K562 (cell line): ENCODE data around the gene CAPN12. TPM values are rescaled to one million over a fixed set of nuclear protein-coding genes. Genes with fewer than 3 reads are reported as not detected.

Source experiments
- ATAC-seq: fragments of 200-7000 bp; cut with Tn5 transposase; 3 replicates; pipeline ENCODE4 v1.9.1; 2020; ENCODE audit warnings: moderate library complexity
- BruUV-seq: library from RNA; stranded (reverse); fragments of 400-500 nt; replicated peaks from 2 replicates; lab custom pipeline; 2021; lab: Mats Ljungman, UMichigan
- CTCF ChIA-PET: fragments of 300-600 bp; formaldehyde crosslinking; extraction: SDS; loops from one replicate; lab custom pipeline; 2021; ENCODE audit warnings: low intra/inter-chr PET ratio; lab: Yijun Ruan, JAX
- POLR2A ChIA-PET: fragments of 300-600, 350-650 bp; sonication (Branson Sonifier 250); formaldehyde crosslinking; extraction: SDS; loops from one replicate; lab custom pipeline; 2021; ENCODE audit warnings: antibody characterized with exemption, inconsistent platforms; lab: Yijun Ruan, JAX
- DNase-seq, 4 experiments: peaks; one replicate each; pipeline versions ENCODE4 v3.0.0 to v3.0.0-alpha.2; 2011 to 2018; ENCODE audit warnings: low spot score in 3 of 4, mixed read lengths in 3 of 4; ENCODE audit errors: extremely low read depth in 1 of 4
- FAIRE-seq: peaks from 2 replicates; lab custom pipeline; 2011; peaks lifted over from hg19 to GRCh38; lab: Jason Lieb, UNC
- H2AFZ ChIP-seq: 2 replicates; pipeline ENCODE4 v1.6.0; 2011; ENCODE audit warnings: low read depth, low read length, control low read depth, inconsistent platforms
- H3K27ac ChIP-seq: fragments of 200-600 bp; 3 replicates; pipeline ENCODE4 v1.8.0; 2011; ENCODE audit warnings: low read depth, mild to moderate bottlenecking, control low read depth, inconsistent platforms, low read length, moderate library complexity, mixed read lengths; ENCODE audit errors: extremely low read depth
- H3K27me3 ChIP-seq, 2 experiments: fragments of 300-600 bp in 1 of 2; 2 replicates in 1 of 2; 3 replicates in 1 of 2; pipeline versions ENCODE4 v1.6.0 to v1.8.0; 2011; ENCODE audit warnings: inconsistent platforms in 2 of 2, low read length in 2 of 2, mild to moderate bottlenecking in 1 of 2, mixed read lengths in 1 of 2, moderate library complexity in 1 of 2; ENCODE audit not compliant: control insufficient read depth in 2 of 2, insufficient read depth in 2 of 2
- H3K36me3 ChIP-seq: fragments of 300-600 bp; 3 replicates; pipeline ENCODE4 v1.8.0; 2011; ENCODE audit warnings: mild to moderate bottlenecking, low read length, inconsistent platforms; ENCODE audit not compliant: control insufficient read depth, insufficient read depth
- H3K4me1 ChIP-seq, 2 experiments: fragments of 200-600 bp in 1 of 2; replicated peaks in 1 of 2; 2 replicates in 1 of 2; 3 replicates in 1 of 2; pipeline versions ENCODE4 v1.5.1 to v1.8.0; 2011; ENCODE audit warnings: inconsistent platforms in 2 of 2, low read length in 2 of 2, mild to moderate bottlenecking in 1 of 2, mixed read lengths in 1 of 2, moderate library complexity in 1 of 2; ENCODE audit not compliant: control insufficient read depth in 2 of 2, insufficient read depth in 2 of 2
- H3K4me2 ChIP-seq: 2 replicates; pipeline ENCODE4 v1.6.1; 2011; ENCODE audit warnings: low read length, control low read depth, inconsistent platforms, mixed read lengths; ENCODE audit not compliant: insufficient read depth
- H3K4me3 ChIP-seq: fragments of 200-600 bp; sonication (generic), shearing (Covaris generic); 2 replicates; pipeline ENCODE4 v1.5.1; 2016; ENCODE audit warnings: control low read depth, inconsistent platforms
- H3K79me2 ChIP-seq: fragments of 200-600 bp; 3 replicates; pipeline ENCODE4 v1.8.0; 2011; ENCODE audit warnings: low read length, inconsistent platforms; ENCODE audit not compliant: control insufficient read depth, insufficient read depth
- H3K9ac ChIP-seq, 2 experiments: 2 replicates each; pipeline versions ENCODE4 v1.6.0 to v1.6.1; 2011; ENCODE audit warnings: low read depth in 2 of 2, low read length in 2 of 2, control low read depth in 1 of 2, inconsistent platforms in 1 of 2, mild to moderate bottlenecking in 1 of 2, mixed read lengths in 1 of 2; ENCODE audit not compliant: insufficient read depth in 1 of 2
- H3K9me1 ChIP-seq: one replicate; pipeline ENCODE4 v1.6.0; 2011; ENCODE audit warnings: inconsistent platforms, mild to moderate bottlenecking, low read length, moderate library complexity; ENCODE audit not compliant: control insufficient read depth, insufficient read depth
- H3K9me3 ChIP-seq: replicated peaks from 2 replicates; pipeline ENCODE4 v1.5.1; 2011; ENCODE audit warnings: low read depth, low read length, inconsistent platforms; ENCODE audit not compliant: control insufficient read depth, insufficient read depth
- H4K20me1 ChIP-seq: replicated peaks from 2 replicates; pipeline ENCODE4 v1.6.1; 2011; ENCODE audit warnings: low read length, inconsistent platforms, mixed read lengths; ENCODE audit not compliant: control insufficient read depth, insufficient read depth
- CBX2 ChIP-seq: fragments of 200-600 bp; sonication (generic); IDR thresholded peaks from one replicate; pipeline ENCODE4 v1.6.1; 2012; ENCODE audit warnings: mild to moderate bottlenecking, low read length, inconsistent platforms; ENCODE audit not compliant: insufficient read depth, poor library complexity, severe bottlenecking
- ETV6 ChIP-seq, 3 experiments: fragments of 150-350 bp in 1 of 3; sonication (generic) in 1 of 3; formaldehyde crosslinking in 1 of 3; IDR thresholded peaks; 2 replicates each; pipeline versions ENCODE4 v1.6.1 to v1.8.0; 2014 to 2022; ENCODE audit warnings: borderline replicate concordance in 2 of 3, low read depth in 2 of 3, antibody characterized with exemption in 1 of 3, low read length in 1 of 3, mild to moderate bottlenecking in 1 of 3, missing genetic modification reagents in 1 of 3
- MAFK ChIP-seq: IDR thresholded peaks from 2 replicates; pipeline ENCODE4 v1.6.1; 2011; ENCODE audit warnings: low read length, improper control_type of control experiment
- PCBP1 ChIP-seq: fragments of 200-400 bp; formaldehyde crosslinking; IDR thresholded peaks from 2 replicates; pipeline ENCODE4 v1.6.1; 2018; ENCODE audit warnings: mild to moderate bottlenecking, low read depth, low read length; ENCODE audit not compliant: poor library complexity, severe bottlenecking
- SREBF1 ChIP-seq: fragments of 150-350 bp; IDR thresholded peaks from 2 replicates; pipeline ENCODE4 v1.6.1; 2014; ENCODE audit warnings: antibody characterized with exemption, low read depth, low read length, borderline replicate concordance
- ZBTB8A ChIP-seq: fragments of 450-650 bp; IDR thresholded peaks from 2 replicates; pipeline ENCODE4 v1.6.1; 2018; ENCODE audit warnings: mild to moderate bottlenecking, moderate library complexity; ENCODE audit not compliant: partially characterized antibody
- ZNF384 ChIP-seq: IDR thresholded peaks from 2 replicates; pipeline ENCODE4 v1.6.1; 2012; ENCODE audit warnings: low read depth, low read length, improper control_type of control experiment
- ZNF431 ChIP-seq: sonication (generic); formaldehyde crosslinking; IDR thresholded peaks from 2 replicates; pipeline ENCODE4 v1.8.0; 2022; ENCODE audit warnings: mild to moderate bottlenecking, missing genetic modification reagents
- WGBS: fragments of 100-300 bp; shearing (Covaris generic); methylation state at CpG from one replicate; pipeline ENCODE4 v1.1.6; 2016; ENCODE audit warnings: low coverage, mixed read lengths; ENCODE audit not compliant: insufficient coverage; ENCODE audit errors: missing lambda C conversion rate; 5-methylcytosine and 5-hydroxymethylcytosine counted together
- in situ Hi-C: fragments of 300-500 bp; cut with MboI; formaldehyde crosslinking; loops from 4 replicates; pipeline ENCODE4 v1.15.0; 2018; ENCODE audit warnings: inconsistent platforms, mixed read lengths
- intact Hi-C: fragments of 100-400 bp; cut with micrococcal nuclease; formaldehyde crosslinking; loops from 2 replicates; pipeline ENCODE4 v1.14.2; 2022
- polyA plus RNA-seq, 8 experiments: library from polyadenylated mRNA; depleted of rRNA in 4 of 8; stranded (reverse) in 5 of 8; unstranded in 3 of 8; fragments of >200 nt; fragmentation: Nextera tagmentation in 2 of 8; fragmentation: Illumina TruSeq in 1 of 8; extraction: Ambion mirVana in 2 of 8; extraction: Trizol in 1 of 8; gene quantifications; 2 replicates each; pipeline versions ENCODE4 v1.2.1 to v1.2.3, GENCODE V29; 2011 to 2014; ENCODE audit warnings: inconsistent platforms in 1 of 8, missing spikeins in 1 of 8
- total RNA-seq, 7 experiments: library from RNA; depleted of rRNA in 6 of 7; stranded (reverse); fragments of >200 nt in 6 of 7; fragmentation: Illumina TruSeq in 2 of 7; extraction: Trizol in 2 of 7; gene quantifications; 2 replicates each; pipeline versions ENCODE4 v1.2.1 to v1.2.3, GENCODE V29; 2011 to 2021; ENCODE audit warnings: low replicate concordance in 1 of 7
- TF ChIP-seq, protein P1 (sequence below): fragments of 450-650 bp; IDR thresholded peaks from one replicate; pipeline ENCODE4 v1.6.1; 2018; ENCODE audit warnings: mild to moderate bottlenecking, moderate library complexity; ENCODE audit not compliant: partially characterized antibody
- TF ChIP-seq, protein P2 (sequence below), 3 experiments: IDR thresholded peaks in 2 of 3; conservative IDR thresholded peaks in 1 of 3; 2 replicates each; pipeline ENCODE4 v1.5.1; 2011 to 2012; ENCODE audit warnings: low read length in 3 of 3, mild to moderate bottlenecking in 3 of 3, control low read depth in 2 of 3, improper control_type of control experiment in 1 of 3, inconsistent platforms in 1 of 3, low read depth in 1 of 3, mixed read lengths in 1 of 3, moderate library complexity in 1 of 3; ENCODE audit not compliant: insufficient read depth in 2 of 3

The CAPN12 gene
- total and polyA plus RNA-seq, 9 of the 15 experiments (the other 6 are each of a cell fraction or from before 2014, with no cell fraction given), result 0.83 to 7.0 (median 1.6) TPM

DNA sequence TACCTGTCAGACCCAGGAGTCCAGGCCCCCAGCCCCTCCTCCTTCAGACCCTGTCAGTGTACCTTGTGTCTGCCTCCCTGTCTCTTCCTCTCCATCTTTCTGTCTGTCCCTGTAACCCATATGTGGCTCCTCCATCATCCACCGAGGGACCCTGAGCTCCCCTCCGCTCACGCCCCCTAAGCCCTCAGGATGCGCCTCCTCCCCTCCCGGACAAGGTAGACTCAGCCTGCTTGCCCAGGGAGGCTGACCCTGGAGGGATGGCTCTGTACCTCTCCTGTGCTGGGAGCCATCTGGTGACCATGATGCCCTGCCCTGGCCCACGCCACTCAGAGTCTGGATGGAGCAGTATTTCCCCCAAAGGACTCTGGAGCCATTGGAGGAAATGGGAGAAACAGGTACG lies 1.0 kb upstream of the CAPN12 start:
- Histone ChIP-seq H3K4me1 (peaks cover 15 to 19% of the 10 kb centered on the region in 2 experiments; a peak in 4 of 5 replicates), H3K4me3 (no peak overlapping the region), H3K9me3 (no peaks in the 10 kb centered on the region), H2AFZ (no peak overlapping the region), H4K20me1 (no peaks in the 10 kb centered on the region), H3K9me1 (no peaks in the 10 kb centered on the region), H3K27ac (no peak overlapping the region), H3K4me2 (no peak overlapping the region), H3K79me2 (no peaks in the 10 kb centered on the region), H3K36me3 (no peaks in the 10 kb centered on the region), H3K27me3 (no peaks in the 10 kb centered on the region), H3K9ac (0 out of 4 replicates have a peak overlapping the region, but pooled peaks of 1 of the 2 experiments have one; percentile 36)
- intact Hi-C loops, result no loop called here
- BruUV-seq, result no TSS peak
- WGBS, result 83% methylated on average over 7 of the region's 7 CpGs
- TF ChIP-seq PCBP1 (no peak), ZNF431 (CRISPR knock-in tag) (peak; percentile 30; the same call in 1 of the 2 replicates)
- no peak for FAIRE-seq
- ATAC-seq, result peak; percentile 18; the same call in 1 of the 3 replicates
- in situ Hi-C loops, result no loop called here
- DNase-seq, result no peak
- CTCF ChIA-PET, result no interaction called here
- POLR2A ChIA-PET, result interaction anchor here (0.6 kb wide), 1 partner anchor 94 kb away, joined by 3 read pairs; no protein-coding TSS in a partner anchor

DNA sequence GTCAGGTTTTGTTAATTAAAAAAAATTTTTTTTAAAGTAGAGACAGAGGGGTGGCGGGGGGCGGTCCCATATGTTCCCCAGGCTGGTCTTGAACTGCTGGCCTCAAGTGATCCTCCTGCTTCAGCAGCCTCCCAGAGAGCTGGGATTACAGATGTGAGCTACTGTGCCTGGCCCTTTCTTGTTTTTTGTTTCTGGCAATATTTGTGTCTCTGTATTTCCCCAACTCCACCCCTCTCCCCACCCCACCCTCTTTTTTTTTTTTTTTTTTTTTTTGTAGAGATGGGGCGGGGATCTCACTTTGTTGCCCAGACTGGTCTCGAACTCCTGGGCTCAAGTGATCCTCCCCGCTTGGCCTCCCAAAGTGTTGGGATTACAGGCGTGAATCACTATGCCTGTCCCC lies 600 bp upstream of the CAPN12 start:
- no peak overlapping the region for H3K9ac ChIP-seq
- POLR2A ChIA-PET, result interaction anchor here (0.6 kb wide), 2 partner anchors 80 to 95 kb away, joined by 3 read pairs; no protein-coding TSS in a partner anchor
- peak; percentile 88 for TF ChIP-seq ZNF384
- no peak for TF ChIP-seq ETV6 (IDR thresholded peaks at IDR 0.05; ENCODE audit: borderline replicate concordance in 1 of 2, low read depth in 2 of 2, low read length in 1 of 2)
- no peak for TF ChIP-seq ETV6 (CRISPR knock-in tag; IDR thresholded peaks at IDR 0.05; ENCODE audit: borderline replicate concordance)
- TF ChIP-seq, protein P1, sequence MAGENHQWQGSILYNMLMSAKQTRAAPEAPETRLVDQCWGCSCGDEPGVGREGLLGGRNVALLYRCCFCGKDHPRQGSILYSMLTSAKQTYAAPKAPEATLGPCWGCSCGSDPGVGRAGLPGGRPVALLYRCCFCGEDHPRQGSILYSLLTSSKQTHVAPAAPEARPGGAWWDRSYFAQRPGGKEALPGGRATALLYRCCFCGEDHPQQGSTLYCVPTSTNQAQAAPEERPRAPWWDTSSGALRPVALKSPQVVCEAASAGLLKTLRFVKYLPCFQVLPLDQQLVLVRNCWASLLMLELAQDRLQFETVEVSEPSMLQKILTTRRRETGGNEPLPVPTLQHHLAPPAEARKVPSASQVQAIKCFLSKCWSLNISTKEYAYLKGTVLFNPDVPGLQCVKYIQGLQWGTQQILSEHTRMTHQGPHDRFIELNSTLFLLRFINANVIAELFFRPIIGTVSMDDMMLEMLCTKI, result no peak
- TF ChIP-seq, protein P2, sequence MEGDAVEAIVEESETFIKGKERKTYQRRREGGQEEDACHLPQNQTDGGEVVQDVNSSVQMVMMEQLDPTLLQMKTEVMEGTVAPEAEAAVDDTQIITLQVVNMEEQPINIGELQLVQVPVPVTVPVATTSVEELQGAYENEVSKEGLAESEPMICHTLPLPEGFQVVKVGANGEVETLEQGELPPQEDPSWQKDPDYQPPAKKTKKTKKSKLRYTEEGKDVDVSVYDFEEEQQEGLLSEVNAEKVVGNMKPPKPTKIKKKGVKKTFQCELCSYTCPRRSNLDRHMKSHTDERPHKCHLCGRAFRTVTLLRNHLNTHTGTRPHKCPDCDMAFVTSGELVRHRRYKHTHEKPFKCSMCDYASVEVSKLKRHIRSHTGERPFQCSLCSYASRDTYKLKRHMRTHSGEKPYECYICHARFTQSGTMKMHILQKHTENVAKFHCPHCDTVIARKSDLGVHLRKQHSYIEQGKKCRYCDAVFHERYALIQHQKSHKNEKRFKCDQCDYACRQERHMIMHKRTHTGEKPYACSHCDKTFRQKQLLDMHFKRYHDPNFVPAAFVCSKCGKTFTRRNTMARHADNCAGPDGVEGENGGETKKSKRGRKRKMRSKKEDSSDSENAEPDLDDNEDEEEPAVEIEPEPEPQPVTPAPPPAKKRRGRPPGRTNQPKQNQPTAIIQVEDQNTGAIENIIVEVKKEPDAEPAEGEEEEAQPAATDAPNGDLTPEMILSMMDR (IDR thresholded peaks at IDR 0.05 in 2 of 3, conservative IDR thresholded peaks at IDR 0.05 in 1 of 3; ENCODE audit: insufficient read depth in 2 of 3, low read depth in 1 of 3, low read length in 3 of 3), result no peak
- TF ChIP-seq CBX2, result no peak
- no peak for TF ChIP-seq MAFK
- TF ChIP-seq SREBF1, result no peak
- no peak for TF ChIP-seq ZBTB8A
- TF ChIP-seq, all 486 proteins: peak for 1
- H3K4me2 ChIP-seq, result no peak overlapping the region
- peak; percentile 11 for FAIRE-seq
- DNase-seq, result no peak
- H3K36me3 ChIP-seq, result no peaks in the 10 kb centered on the region
- intact Hi-C loops (no loop called here), in situ Hi-C loops (no loop called here)
- peaks cover 11 to 23% of the 10 kb centered on the region in 2 experiments; a peak in 4 of 5 replicates for H3K4me1 ChIP-seq
- H3K9me1 ChIP-seq, result no peaks in the 10 kb centered on the region
- H3K9me3 ChIP-seq, result no peaks in the 10 kb centered on the region
- no peak overlapping the region for H3K27ac ChIP-seq
- BruUV-seq, result no TSS peak
- peak; percentile 38; the same call in 2 of the 3 replicates for ATAC-seq
- no peak overlapping the region for H3K4me3 ChIP-seq
- WGBS, result 58% methylated on average over 3 of the region's 6 CpGs
- CTCF ChIA-PET, result no interaction called here
- H4K20me1 ChIP-seq, result no peaks in the 10 kb centered on the region
- no peaks in the 10 kb centered on the region for H3K27me3 ChIP-seq
- no peak overlapping the region for H2AFZ ChIP-seq
- H3K79me2 ChIP-seq, result no peaks in the 10 kb centered on the region
